ENCODE data around the gene ARPP21. TPM values are rescaled to one million over a fixed set of nuclear protein-coding genes. Genes with fewer than 3 reads are reported as not detected.

ARPP21 gene
- total RNA-seq, 1 donor from 2014 or later: 0.40 TPM

DNA sequence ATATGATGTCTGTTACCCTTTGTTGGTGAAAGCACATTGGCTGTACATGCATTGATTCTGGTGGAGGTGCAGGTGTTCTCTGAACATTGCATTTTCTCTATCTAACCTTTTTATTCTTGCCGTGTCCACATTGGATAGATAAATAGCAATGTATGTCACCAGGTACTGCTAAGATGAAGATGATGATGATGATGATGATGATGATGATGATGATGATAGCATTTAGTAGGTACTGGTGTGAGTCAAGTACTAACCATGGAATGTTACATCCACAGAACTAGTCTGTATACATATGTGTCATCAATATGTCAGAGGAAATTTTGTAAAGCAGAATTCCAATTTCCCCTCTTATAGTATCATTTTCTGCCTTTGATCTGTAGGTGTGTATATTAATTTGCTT is 36.3 kb downstream of the ARPP21 start:
- no peak for DNase-seq (ENCODE audit: low spot score)

- DNase-seq (ENCODE audit: low spot score): no peak
These were observed 38.5 kb downstream of the ARPP21 start for GRCh38 chr3:35677797-35678196.

DNA sequence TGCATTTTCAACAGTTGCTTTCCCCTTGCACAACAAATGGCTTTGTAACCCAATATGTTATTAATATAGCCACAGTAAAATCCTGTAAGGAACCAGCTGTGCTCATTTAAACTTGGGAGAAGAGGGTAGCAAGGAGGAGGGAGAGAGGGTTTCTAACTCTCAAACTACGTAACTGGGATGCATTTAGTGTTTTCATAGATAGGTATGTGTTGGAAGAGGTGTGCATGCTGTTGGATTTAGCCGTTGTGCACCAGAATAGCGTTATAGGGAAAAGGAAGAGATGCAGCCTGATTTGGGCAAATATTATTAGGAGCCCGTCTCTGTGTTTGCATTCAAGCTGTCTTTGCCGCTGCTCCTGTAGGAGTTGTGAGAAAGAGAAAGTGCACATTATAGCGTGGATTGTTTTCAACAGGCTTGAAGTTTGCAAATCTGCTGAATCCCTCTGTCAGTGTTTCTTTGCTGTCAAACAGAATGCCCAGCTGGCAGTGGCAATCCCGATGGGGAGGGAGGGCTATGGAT is 39.4 kb downstream of the ARPP21 start:
- no peak for DNase-seq (ENCODE audit: low spot score)

DNA sequence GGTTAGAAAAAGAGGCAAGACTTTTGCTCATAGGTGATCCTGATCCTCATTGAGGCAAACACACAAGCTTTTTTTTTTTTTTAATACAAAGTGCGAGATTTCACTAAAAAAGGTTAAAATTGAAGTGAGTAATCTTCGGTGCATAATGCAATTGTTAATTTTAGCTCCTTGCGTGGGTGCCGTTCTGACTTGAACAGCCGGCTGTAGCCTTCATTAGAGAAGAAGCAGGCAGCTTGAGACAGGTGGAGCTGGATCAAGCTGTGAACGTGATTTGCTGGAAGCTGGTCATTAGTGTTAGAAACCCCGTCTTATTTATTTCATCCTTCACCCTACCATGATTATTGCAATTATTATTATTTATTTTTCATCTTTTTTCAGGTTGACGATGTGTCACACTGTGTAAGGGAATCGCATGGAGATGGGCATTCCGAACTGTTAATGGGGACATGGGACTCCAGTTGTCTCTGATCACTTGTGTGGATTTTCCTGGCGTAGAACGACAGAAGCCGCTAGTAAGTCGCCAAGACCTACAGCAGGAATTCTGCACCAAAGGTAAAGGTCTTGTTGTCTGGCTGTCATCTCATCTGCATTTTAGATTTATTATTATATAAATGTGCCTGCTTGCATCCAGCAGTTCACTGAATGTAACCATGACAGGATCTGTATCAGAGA is 40.2 kb downstream of the ARPP21 start:
- no peak for DNase-seq (ENCODE audit: low spot score)

DNA sequence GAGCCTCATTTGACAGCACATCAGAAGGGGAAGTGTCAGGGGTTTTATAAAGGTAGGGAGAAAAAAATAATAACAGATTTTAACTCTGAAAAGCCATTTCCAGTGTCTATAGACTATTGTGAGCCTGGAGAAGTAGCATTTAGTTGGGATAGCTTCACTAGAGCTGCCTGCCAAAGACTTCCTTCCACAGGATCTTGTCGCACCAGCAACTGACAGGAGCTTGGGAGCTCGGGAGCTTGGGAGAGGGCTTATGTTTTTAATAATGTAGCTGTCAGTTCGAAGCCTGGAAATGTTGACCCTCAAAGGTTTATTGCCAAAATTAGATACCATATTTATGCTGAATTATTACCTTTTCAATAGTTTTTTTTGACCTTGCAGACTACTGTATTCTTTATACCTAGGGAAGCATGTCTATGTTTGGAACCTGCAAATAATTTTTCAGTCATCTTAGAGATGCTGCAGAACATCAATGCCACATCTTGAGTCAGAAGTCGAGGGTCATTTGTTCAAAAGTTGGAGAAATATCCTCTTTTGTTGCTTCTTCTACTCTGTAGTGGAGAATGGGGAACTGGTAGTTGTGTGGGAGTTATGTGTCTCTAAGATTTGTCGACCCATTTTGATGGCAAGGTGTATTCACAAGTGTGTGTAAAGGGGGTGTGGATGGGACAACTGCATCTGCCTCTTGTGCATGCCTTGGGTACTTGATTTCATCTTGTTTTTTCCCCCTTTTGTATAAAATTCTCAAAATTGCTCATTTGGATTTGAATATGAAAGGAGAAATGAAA is 41.7 kb downstream of the ARPP21 start:
- no peak for DNase-seq (ENCODE audit: low spot score)

DNA sequence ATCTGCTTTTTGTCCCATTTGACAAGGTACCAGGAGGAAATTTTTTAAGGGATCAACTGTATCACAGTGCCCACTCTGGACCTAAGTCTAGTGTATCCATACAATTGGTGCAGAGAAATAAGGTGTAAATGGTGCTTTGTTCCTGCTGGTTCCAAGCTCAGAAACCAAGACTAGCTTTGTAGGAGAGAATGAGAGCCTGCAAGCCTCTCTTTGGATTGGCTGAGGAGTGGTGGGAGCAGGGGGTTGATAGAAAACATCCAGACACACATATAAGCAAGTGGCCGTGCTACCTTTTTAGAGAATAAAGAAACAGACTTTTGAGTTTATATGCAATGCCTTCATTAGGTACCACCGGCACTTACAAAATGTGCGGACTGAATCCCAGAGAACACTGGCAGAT is 45.8 kb downstream of the ARPP21 start:
- no peak for DNase-seq (ENCODE audit: low spot score)

DNA sequence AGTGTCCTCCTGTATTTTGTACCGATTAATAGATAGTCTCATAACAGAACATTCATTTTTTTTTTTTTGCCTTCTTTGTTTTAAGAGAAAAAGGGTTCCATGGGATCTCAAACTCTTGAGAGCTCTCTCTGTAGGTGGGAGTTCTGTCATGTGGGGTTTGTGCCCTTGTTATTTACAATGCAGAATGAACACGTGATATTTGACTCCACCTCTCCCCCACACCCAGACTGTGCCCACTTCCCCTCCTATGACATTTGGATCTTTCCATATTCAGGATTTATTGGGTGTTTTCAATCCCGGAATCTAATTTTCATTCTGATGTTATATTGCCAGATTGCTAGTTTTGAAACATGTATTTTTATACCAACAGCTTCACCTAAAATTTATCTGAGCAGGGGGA is 49.5 kb downstream of the ARPP21 start:
- no peak for DNase-seq (ENCODE audit: low spot score)

- no peak for DNase-seq (ENCODE audit: low spot score)
These were observed 50.9 kb downstream of the ARPP21 start for GRCh38 chr3:35690271-35690670.

DNA sequence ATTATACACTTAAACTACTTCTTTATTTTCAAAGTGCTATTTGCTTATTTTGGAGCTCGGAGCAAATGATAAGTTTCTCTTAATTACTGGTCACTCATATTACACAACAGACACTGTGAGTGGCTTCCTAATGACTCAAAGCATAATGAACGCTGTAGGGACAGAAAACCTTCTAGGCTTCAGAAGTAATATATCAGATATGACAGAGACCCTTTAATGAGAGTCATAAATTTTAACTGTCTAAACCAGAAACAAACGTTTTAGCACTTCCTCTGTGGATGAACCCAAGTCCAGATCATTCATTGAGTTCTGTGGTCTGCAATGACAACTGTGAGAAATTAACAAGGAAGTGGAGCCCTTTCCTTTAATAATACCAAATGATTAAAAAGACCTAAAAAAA is 66.6 kb downstream of the ARPP21 start:
- no peak for DNase-seq (ENCODE audit: low spot score)

- no peak for DNase-seq (ENCODE audit: low spot score)
These were observed 68.6 kb downstream of the ARPP21 start for GRCh38 chr3:35707904-35708303.

GRCh38 chr3:35708394-35709271 is 69.3 kb downstream of the ARPP21 start:
- DNase-seq (ENCODE audit: low spot score): no peak

- DNase-seq (ENCODE audit: low spot score): no peak
These were observed 70.4 kb downstream of the ARPP21 start for GRCh38 chr3:35709691-35710090.

GRCh38 chr3:35710554-35710953 is 71.2 kb downstream of the ARPP21 start:
- DNase-seq (ENCODE audit: low spot score): no peak

- no peak for DNase-seq (ENCODE audit: low spot score)
These were observed 79.6 kb downstream of the ARPP21 start for GRCh38 chr3:35718921-35719320.

DNA sequence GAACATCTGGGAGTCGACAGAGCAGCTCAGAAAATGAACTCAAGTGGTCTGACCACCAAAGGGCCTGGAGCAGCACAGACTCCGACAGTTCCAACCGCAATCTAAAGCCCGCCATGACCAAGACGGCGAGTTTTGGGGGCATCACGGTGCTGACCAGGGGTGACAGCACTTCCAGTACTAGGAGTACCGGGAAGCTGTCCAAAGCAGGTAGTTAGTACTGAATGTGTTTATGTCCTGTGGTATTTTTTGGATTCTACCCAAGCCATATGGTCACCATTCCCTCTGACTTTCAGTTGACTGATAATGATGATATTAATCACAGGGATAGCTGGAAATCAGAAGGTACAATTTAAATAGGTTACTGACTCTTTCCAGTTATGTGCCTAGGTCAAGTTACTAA is 82.3 kb downstream of the ARPP21 start:
- no peak for DNase-seq (ENCODE audit: low spot score)

- no peak for DNase-seq (ENCODE audit: low spot score)
These were observed 83.6 kb downstream of the ARPP21 start for GRCh38 chr3:35722902-35723301.

DNA sequence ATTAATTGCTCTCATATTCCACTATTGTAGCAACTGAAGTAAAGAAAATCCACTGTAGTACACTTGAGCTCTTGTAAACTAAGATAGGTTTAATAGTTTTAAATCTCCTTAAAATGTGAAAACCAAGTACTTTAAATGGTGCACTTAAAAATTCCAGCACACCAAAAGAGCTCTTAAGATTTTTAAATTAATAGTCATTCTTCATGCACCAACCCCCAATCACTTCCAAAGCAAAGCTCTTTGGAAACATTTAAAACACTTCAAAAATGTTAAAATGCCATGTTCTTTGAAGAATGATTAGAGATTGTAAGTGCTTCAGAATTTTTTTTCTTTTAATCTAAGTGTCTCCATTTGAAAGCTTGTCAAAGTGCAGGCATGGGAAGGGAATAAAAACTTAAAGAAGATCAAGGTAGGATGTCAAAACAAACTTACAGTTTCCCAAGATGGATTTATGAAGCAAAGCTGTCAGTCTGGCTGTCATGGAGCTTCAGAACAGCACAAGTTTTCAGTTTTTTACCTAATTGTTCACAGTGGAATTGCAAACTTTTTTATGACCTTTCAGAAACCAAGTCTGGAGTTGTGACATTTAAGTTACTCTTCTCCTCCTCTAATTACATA is 84.3 kb downstream of the ARPP21 start:
- DNase-seq (ENCODE audit: low spot score): no peak

GRCh38 chr3:35724106-35724505 is 84.8 kb downstream of the ARPP21 start:
- no peak for DNase-seq (ENCODE audit: low spot score)

DNA sequence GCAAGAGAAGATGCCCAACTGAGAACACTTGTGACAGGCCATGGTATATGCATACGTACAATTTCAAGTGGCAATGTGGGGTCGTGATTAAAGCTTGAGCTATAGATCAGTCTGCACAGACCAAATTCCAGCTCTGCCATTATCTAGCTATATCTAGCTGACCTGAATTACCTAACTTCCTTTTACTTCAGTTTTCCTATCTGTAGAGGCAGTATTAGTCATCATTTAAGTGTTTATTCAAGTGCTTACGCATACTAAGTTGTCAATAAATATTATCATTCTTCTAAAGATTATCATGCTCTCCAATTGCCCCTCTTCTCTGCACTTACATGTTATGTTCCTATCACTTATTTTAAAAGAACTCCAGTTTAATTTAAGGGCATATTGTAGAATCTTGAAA is 87.9 kb downstream of the ARPP21 start:
- DNase-seq (ENCODE audit: low spot score): no peak

- DNase-seq (ENCODE audit: low spot score): no peak
These were observed 94.0 kb downstream of the ARPP21 start for GRCh38 chr3:35733341-35733740.

GRCh38 chr3:35733864-35734263 is 94.5 kb downstream of the ARPP21 start:
- no peak for DNase-seq (ENCODE audit: low spot score)

GRCh38 chr3:35737080-35737479 is 97.8 kb downstream of the ARPP21 start:
- no peak for DNase-seq (ENCODE audit: low spot score)
